ENCODE measurements around the gene GPSM3.
"Not testable (repeated sequence)": the region's sequence is repeated elsewhere in the genome, so short reads cannot be mapped to it uniquely, and the experiment has no call there.

Gene GPSM3

GRCh38 chr6:32186151-32186840 is 6.1 kb downstream of the GPSM3 start:
- DNase-seq = not testable (repeated sequence)

- not testable (repeated sequence) for DNase-seq
These were observed 6.7 kb downstream of the GPSM3 start for GRCh38 chr6:32185681-32186131.

GRCh38 chr6:32184084-32184640 is 8.3 kb downstream of the GPSM3 start, which contains the start of gene AGER:
TSS of gene AGER (minus strand) at chr6:32184253. CDS start at chr6:32184222, 31 bp downstream.
- DNase-seq = no peak

GRCh38 chr6:32183483-32184083 is 8.9 kb downstream of the GPSM3 start:
- DNase-seq = no peak

- no peak for DNase-seq
These were observed 9.4 kb downstream of the GPSM3 start for GRCh38 chr6:32183030-32183429.

GRCh38 chr6:32182555-32182981 is 9.9 kb downstream of the GPSM3 start:
- DNase-seq = no peak

- no peak for DNase-seq
These were observed 10.4 kb downstream of the GPSM3 start for GRCh38 chr6:32181915-32182529.

- no peak for DNase-seq
These were observed 11.2 kb downstream of the GPSM3 start for GRCh38 chr6:32181148-32181702.

- no peak for DNase-seq
These were observed 12.6 kb downstream of the GPSM3 start for GRCh38 chr6:32179766-32180405.

- no peak for DNase-seq
These were observed 13.6 kb downstream of the GPSM3 start for GRCh38 chr6:32178547-32179440.

- peak; percentile 100 for DNase-seq
These were observed 14.5 kb downstream of the GPSM3 start, which contains the start of gene RNF5 for GRCh38 chr6:32177788-32178546. TSS of gene RNF5 (plus strand) at chr6:32178405. CDS start at chr6:32178512, 107 bp downstream.

GRCh38 chr6:32177183-32177787 is 15.2 kb downstream of the GPSM3 start:
- peak; percentile 7 for DNase-seq

GRCh38 chr6:32176476-32177182 is 15.8 kb downstream of the GPSM3 start:
- DNase-seq = no peak

GRCh38 chr6:32175711-32176475 is 16.6 kb downstream of the GPSM3 start, which contains the start of gene AGPAT1:
TSS of gene AGPAT1 (minus strand) at chr6:32176084. CDS start at chr6:32171496, 4,588 bp downstream.
- DNase-seq = peak; percentile 90

- DNase-seq = no peak
These were observed 17.1 kb downstream of the GPSM3 start for GRCh38 chr6:32175322-32175710.

- DNase-seq = no peak
These were observed 18.0 kb downstream of the GPSM3 start for GRCh38 chr6:32174416-32174815.

GRCh38 chr6:32173051-32173727 is 19.3 kb downstream of the GPSM3 start:
- DNase-seq = no peak

- DNase-seq = no peak
These were observed 21.2 kb downstream of the GPSM3 start for GRCh38 chr6:32171234-32171633.

Data from GF-D8 (cell line).